GM12891 (cell line): ENCODE results near the gene KCTD4.

ENCODE experiments used
- DNase-seq: peaks from one replicate; pipeline ENCODE4 v3.0.0; 2011; ENCODE audit warnings: low spot score; ENCODE audit not compliant: insufficient read length
- FAIRE-seq: peaks from 2 replicates; lab custom pipeline; 2011; peaks lifted over from hg19 to GRCh38; lab: Jason Lieb, UNC
- PAX5 ChIP-seq: IDR thresholded peaks from 2 replicates; pipeline ENCODE4 v1.6.1; 2011; ENCODE audit warnings: low read length, moderate library complexity, mild to moderate bottlenecking; ENCODE audit not compliant: insufficient read depth, severe bottlenecking
- POLR2A ChIP-seq: IDR thresholded peaks from 2 replicates; pipeline ENCODE4 v1.6.1; 2011; ENCODE audit warnings: low read depth, low read length, control low read depth
- POLR2AphosphoS5 ChIP-seq: IDR thresholded peaks from 2 replicates; pipeline ENCODE4 v1.6.1; 2011; ENCODE audit warnings: low read depth, low read length, control low read depth
- POU2F2 ChIP-seq: IDR thresholded peaks from 2 replicates; pipeline ENCODE4 v1.6.1; 2011; ENCODE audit warnings: low read depth, mild to moderate bottlenecking, control low read depth, low read length, moderate library complexity
- SPI1 ChIP-seq: IDR thresholded peaks from 2 replicates; pipeline ENCODE4 v1.6.1; 2011; ENCODE audit warnings: low read depth, low read length, control low read depth
- TAF1 ChIP-seq: IDR thresholded peaks from 2 replicates; pipeline ENCODE4 v1.6.1; 2011; ENCODE audit warnings: low read depth, low read length, control low read depth

KCTD4 gene

DNA sequence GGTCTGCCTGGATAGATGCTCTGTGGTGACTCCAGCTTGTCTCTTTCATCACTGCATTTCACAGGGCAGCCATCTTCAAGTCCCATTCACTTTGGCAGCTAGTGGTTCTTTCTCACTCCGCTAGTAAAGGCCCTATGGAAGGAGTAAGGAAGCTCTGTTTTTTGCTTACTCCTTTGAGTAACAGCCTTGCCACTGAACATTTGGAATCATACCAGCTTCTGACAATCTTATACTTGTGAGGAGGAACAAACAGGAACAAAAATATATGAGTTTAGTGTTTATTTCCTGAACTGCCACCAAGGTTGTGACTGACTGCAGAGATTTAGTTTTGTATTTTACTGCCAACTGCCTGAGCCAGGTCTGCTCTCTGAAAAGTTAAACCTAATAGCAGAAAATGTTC is 38.7 kb downstream of the KCTD4 start:
- TF ChIP-seq POU2F2 = no peak
- no peak for TF ChIP-seq POLR2A
- no peak for TF ChIP-seq TAF1
- TF ChIP-seq POLR2AphosphoS5 = no peak
- TF ChIP-seq SPI1 = no peak
- no peak for TF ChIP-seq PAX5
- no peak for FAIRE-seq
- no peak for DNase-seq

- no peak for DNase-seq
- TF ChIP-seq PAX5 = no peak
- no peak for FAIRE-seq
Observed at GRCh38 chr13:45156565-45157361, 44.1 kb downstream of the KCTD4 start.

DNA sequence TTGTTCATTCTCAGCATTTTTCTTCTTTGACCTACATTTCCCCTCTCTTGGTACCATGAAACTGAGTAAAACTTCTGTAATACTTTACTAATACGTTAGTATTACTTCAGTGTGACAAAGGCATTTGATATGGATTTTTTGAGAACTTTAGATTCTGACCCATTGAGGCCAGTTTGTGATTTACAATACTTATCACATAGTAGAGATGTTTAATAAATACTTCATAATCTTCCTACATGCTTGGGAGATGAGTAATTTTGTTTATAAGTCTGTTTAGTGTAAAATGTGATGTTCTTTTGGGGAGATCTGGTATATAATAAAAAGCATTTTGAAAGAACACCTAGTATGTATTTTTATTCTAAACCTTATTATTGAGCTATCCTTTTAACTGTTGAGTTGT is 50.9 kb downstream of the KCTD4 start:
- FAIRE-seq (no peak), DNase-seq (no peak)
- TF ChIP-seq TAF1 (no peak), POU2F2 (no peak), POLR2AphosphoS5 (no peak), SPI1 (no peak), PAX5 (no peak), POLR2A (no peak)

- TF ChIP-seq PAX5 (no peak), TAF1 (no peak), POLR2AphosphoS5 (no peak), POU2F2 (no peak), POLR2A (no peak), SPI1 (no peak)
- no peak for DNase-seq
- no peak for FAIRE-seq
Observed at GRCh38 chr13:45143346-45143751, 57.5 kb downstream of the KCTD4 start.
